HG02938 (cell line): ENCODE measurements around the gene ATP6V0C.

Source experiments
- ATAC-seq: cut with Tn5 transposase; IDR thresholded peaks from one replicate; pipeline ENCODE4 v1.9.1; 2021; ENCODE audit warnings: mild to moderate bottlenecking, moderate library complexity; ENCODE audit not compliant: unreplicated experiment

The ATP6V0C gene

DNA sequence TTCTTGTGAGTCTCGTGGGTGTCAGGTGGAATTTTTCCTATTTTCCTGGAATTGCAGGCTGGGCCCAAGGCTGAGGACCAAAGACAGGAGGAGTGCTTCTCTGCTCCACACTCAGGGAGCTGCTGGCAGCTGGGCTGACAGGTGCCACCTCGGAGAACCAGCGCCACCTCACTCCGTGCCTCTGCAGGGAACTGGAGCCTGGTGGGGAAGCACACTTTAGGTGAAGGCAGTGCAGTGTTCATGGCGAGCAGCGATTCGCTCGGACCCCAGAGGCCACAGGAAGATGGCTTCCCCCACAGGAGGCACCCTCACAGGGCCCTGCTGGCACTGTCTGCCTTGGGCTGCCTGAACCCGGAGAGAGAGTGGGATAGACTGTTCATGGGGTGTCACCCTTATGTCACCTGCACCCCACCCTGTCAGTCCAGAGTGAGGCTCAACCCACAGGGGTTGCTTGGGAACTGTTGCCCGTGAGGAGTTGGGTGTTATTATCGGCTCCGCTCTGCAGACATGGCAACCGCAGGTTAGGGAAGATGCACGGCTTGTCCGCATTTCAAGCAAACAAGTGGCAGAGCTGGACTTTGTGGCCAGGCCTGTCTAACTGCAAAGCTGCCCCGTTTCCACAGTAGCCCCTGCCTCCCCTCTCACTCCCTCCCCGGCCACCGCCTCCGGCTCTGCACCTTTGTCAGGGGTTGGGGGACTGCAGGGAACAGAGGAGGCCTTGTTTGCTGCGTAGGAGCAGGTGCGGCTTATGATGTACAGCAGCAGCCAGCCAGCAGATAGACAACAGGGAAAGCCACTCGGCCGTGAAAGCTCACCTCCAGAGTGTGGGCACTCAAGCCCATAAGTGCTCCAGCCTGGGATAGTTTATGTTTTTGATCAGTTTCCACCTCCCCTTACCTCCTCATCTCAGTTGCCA is 23.3 kb upstream of the ATP6V0C start:
- ATAC-seq, result no peak

GRCh38 chr16:2492292-2492691 is 21.5 kb upstream of the ATP6V0C start:
- no peak for ATAC-seq

DNA sequence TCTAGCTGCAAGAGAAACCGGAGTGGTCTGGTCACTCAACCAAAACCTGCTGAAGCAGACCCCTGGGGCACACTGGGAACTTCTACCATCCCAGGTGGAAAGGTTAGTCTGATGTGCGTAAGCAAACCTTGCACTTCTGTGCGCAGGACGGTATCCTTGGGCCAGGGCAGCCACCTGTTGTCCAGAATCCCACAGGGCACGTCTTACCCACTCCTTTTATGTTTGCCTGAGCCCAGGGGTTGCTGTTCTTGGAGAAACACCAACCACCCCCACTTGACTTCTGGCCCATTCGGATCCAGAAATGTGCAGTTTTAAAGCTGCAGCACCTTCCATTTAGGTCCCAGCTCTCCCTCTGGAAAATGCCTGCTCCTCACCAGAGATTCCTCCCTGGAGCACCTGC is 20.1 kb upstream of the ATP6V0C start:
- ATAC-seq, result no peak

DNA sequence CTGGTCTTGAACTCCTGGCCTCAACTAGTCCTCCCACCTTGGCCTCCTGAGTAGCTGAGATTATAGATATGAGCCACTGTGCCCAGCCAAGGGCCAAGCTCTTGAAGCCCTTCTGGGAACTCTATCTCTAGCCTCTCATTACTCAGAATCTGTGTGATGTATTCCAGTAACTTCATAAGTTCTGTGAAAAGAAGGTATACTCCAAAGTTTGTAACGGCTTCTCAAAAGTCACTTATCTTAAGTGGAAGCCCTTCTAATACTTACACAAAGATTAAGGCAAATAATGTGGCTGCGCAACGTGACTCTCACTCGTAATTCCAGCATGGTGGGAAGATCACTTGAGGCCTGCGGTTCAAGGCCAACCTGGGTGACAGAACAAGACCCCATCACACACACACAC is 19.1 kb upstream of the ATP6V0C start:
- no peak for ATAC-seq

DNA sequence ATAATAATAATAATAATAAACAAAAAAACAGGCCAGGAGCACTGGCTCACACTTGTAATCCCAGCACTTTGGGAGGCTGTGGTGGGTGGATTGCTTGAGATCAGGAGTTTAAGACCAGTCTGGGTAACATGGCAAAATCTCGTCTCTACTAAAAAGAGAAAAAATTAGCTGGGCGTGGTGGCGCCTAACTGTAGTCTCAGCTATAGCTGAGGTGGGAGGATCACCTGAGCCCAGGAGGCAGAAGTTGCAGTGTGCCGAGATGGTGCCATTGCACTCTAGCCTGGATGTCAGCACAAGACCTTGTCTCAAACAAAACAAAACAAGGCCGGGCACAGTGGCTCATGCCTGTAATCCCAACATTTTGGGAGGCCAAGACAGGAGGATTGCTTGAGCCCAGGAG is 18.7 kb upstream of the ATP6V0C start:
- ATAC-seq, result no peak

DNA sequence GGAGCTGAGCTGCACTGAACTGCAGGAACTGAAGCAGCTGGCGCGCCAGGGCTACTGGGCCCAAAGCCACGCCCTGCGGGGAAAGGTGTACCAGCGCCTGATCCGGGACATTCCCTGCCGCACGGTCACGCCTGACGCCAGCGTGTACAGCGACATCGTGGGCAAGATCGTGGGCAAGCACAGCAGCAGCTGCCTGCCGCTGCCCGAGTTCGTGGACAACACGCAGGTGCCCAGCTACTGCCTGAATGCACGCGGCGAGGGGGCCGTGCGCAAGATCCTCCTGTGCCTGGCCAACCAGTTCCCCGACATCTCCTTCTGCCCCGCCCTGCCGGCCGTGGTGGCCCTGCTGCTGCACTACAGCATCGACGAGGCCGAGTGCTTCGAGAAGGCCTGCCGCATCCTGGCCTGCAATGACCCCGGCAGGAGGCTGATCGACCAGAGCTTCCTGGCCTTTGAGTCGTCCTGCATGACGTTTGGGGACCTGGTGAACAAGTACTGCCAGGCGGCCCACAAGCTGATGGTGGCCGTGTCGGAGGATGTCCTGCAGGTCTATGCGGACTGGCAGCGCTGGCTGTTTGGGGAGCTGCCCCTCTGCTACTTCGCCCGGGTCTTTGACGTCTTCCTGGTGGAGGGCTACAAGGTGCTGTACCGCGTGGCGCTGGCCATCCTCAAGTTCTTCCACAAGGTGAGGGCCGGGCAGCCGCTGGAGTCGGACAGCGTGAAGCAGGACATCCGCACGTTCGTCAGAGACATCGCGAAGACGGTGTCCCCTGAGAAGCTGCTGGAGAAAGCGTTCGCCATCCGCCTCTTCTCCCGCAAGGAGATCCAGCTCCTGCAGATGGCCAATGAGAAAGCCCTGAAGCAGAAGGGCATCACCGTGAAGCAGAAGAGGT is 17.3 kb upstream of the ATP6V0C start:
- no peak for ATAC-seq

- ATAC-seq, result no peak
Measured at GRCh38 chr16:2497116-2497630, 16.6 kb upstream of the ATP6V0C start.

GRCh38 chr16:2497695-2498484 is 15.9 kb upstream of the ATP6V0C start:
- ATAC-seq, result no peak

DNA sequence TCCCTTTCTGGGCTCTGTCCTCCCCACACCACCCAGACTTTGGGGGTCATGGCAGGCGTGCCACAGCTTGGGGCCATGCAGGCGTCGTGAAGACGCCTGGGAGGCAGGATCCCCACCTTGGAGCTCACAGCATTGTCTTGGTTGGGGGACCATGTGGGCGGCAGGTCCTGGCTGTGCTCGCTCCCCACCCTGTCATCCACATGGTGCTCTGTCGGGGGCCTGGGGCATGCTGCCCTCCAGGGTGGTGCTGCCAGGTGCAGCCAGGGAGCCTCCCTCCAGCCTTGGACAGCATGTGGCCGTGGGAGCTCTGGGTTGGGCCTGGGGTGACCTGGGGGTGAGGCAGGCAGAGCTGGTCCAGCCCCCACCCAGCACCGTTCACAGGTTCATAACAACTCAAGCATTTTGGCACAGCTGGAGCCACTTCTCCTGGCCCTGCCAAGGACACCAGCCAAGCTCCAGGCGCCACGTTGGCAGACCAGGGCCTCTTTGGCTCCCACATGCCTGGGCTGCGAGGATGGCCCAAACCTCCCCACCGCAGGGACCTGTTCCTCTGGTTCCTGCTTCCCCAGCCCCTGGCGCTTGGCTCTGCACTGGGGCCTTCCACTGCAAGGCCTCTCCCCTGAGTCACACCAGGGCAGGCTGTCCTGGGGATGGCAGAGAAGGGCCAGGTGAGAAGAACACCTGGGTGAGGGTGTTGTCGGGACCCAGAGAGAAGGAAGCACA is 15.1 kb upstream of the ATP6V0C start:
- no peak for ATAC-seq

DNA sequence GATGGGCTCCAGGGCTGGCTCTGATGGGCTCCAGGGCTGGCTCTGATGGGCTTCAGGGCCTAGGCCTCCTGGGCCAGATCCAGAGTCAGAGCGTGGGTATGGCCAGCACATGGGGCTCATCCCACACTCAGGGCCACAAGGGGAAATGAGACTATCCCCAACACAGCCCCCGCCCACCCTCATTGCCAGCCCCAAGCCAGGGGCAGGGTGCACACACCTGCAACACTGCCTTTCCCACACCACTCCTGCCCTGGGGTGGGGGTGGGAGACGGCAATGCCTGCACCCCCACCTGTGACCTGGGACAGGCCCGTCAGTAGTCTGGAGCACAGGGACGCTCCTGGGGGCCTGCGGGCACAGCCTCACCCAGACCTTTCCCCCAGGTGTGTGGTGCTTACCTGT is 14.3 kb upstream of the ATP6V0C start:
- no peak for ATAC-seq

- no peak for ATAC-seq
Measured at GRCh38 chr16:2499890-2500429, 13.8 kb upstream of the ATP6V0C start.

DNA sequence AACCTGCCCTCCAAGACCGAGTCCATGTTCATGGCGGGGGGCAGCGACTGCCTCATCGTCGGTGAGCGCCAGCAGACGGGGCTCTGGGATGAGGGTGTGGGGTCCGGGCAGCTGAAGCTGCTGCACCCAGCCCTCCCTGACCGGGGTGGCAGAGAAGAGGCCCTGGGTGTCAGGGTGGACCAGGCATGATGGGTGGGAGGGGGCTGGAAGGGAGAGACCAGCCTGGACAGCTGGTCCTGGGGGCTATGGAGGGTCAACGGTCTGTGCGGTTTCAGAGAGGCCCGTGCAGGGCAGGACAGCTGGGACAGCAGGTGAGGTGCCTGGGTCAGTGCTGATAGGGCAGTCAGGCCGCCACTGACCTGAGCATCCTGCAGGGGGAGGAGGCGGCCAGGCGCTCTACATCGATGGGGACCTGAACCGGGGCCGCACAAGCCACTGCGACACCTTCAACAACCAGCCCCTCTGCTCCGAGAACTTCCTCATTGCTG is 13.3 kb upstream of the ATP6V0C start:
- ATAC-seq, result no peak

- ATAC-seq, result no peak
Measured at GRCh38 chr16:2500918-2501750, 12.6 kb upstream of the ATP6V0C start.

- no peak for ATAC-seq
Measured at GRCh38 chr16:2501946-2502895, 11.5 kb upstream of the ATP6V0C start.

DNA sequence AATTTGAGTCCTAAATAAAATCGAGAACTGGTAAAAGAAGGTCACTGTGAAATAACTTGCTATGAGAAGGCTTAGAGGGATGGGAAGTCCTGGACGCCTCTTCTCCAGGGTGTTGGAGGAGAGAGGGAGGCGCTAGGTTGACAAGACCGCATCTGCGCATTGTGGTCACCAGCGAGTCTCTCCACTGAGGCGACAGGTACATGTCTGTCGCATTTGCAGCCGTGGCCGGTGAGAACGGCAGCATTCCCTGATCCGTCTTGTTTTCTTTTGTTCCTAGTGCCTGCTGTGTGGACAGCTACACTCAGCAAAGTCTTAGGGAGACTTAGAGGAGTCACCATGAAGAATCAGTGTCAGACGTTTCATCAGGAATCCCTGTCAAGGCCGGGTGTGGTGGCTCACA is 8.1 kb upstream of the ATP6V0C start:
- ATAC-seq, result no peak

GRCh38 chr16:2507052-2507659 is 6.6 kb upstream of the ATP6V0C start:
- ATAC-seq, result no peak

DNA sequence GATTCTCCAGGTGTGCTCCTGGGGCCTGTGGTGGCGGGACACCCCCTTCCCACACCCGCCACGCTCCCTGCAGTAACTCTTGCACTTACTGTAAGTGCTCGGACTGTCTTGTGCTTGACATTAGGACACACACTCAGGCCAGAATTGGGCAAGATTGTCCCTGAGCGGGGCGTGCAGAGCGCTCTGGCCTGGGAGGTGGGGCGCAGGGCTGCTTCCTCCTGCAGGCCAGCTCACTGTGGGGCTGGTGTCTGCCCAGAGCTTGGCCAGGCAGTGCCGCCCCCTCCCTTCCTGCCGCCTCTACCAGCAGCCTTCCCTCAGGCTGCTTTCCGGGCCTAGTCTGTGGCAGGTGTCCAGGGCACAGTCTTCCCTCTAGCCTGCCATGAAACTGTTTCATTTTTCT is 6.1 kb upstream of the ATP6V0C start:
- ATAC-seq, result no peak
